HG03175 (cell line): ENCODE data around the gene SBF2.

Experiments
- ATAC-seq: cut with Tn5 transposase; IDR thresholded peaks from one replicate; pipeline ENCODE4 v1.9.1; 2021; ENCODE audit warnings: mild to moderate bottlenecking, moderate library complexity; ENCODE audit not compliant: unreplicated experiment

SBF2 gene

DNA sequence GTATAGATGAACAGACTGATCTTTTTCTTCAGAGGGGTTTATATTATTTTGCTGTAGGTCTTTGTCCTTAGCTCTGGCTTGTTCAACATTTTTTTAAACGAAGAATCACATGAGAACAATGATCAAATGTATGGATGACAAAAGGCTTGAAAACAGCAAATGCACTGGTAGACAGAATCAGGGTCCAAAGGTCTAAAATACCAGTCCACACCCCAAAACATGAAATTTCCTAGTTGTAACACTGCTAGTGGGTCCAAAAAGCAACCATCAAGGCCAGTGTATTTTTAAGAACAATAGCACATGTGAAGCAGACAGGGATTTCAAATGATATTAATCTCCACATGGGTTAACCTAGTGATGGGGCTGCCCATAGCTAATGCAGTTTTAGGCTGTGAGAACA, 468.1 kb downstream of the SBF2 start:
- ATAC-seq = no peak

DNA sequence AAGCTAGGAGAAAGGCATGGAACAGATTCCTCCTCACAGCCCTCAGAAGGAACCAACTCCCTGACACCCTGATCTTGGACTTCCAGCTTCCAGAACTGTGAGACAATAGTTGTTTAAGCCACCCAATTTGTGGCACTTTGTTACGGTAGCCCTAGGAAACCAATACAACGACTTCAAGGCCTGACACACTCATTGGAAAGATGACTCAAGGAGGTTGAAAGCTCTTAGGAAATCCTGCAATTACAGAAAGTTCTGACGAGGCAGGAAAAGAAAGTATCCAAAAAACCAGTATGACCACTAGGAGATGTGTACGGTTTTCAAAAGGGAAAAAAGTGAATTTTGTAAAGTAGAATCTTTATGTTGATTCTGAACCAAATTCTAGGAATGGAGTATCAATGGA, 468.7 kb downstream of the SBF2 start:
- ATAC-seq = no peak

DNA sequence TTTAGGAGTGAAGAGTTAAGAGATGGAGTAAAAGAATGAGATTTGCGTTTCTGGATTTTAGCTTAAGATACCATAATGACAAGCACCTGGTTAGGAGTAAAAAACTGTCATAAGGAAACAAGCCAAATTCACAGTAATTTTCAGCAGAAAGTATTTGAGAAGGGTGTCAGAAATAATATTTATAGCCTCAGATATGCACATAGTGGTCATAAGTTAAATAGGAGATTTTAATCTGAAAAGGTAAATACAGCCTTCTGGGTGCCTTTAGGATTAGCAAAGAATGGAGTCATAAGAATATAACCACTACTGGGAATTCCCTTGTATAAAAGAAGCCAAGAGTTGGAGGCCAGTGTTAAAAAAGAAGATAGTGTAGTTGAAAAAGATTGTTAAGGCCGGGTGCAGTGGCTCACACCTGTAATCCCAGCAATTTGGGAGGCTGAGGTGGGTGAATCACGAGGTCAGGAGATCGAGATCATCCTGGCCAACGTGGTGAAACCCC, 470.1 kb downstream of the SBF2 start:
- no peak for ATAC-seq

DNA sequence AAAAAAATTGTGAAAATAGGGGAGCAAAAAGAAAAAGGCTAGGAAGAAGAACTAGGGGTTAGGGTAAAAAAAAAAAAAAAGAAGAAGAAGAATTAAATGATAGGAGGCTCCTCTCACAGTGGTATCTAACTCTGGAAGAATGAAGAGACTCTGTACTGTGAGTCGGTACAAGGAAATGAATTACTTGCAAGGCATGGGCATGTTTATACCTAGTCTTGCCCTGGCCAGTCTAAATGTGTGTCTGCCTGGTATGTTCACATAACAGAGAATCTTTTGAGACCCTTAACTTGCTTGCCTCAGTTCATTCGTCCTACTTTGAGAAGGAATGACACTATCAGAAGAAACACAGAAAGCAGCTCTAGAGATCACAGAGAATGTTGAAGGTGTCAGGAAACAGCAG, 470.6 kb downstream of the SBF2 start:
- ATAC-seq = no peak

DNA sequence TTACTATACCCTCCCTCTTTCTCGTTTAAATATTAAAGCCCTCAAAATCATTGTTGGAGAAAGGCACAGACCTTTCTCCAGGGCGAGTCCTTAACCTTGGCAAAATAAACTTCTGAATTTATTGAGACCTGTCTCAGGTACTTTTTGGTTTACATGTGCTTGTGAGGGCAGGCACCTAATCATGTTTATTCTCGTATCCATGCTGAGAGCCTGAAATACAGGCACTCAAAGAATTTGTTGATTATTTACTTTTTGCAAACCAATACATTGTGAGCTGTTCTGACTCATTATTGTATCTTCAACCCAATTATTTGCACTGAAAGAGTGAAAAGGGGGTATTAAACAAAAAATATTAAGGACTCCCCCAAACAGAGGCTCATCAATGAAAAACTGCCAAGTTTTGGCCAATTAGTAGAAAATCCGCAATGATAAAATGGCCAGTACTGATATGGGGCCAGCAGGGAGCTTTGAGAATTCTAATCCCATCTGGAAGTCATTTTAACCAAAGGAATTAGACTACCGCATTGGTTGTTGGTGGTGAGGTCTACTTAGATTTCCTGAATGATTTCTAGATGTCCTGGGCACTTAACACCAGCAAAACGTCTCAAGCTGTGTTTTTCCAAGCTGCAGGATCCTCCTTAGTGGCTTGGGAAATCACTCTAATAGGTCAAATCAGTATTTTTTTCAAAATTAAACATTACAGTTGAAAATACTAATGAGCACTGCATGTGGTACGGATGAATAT, 472.8 kb downstream of the SBF2 start:
- no peak for ATAC-seq

DNA sequence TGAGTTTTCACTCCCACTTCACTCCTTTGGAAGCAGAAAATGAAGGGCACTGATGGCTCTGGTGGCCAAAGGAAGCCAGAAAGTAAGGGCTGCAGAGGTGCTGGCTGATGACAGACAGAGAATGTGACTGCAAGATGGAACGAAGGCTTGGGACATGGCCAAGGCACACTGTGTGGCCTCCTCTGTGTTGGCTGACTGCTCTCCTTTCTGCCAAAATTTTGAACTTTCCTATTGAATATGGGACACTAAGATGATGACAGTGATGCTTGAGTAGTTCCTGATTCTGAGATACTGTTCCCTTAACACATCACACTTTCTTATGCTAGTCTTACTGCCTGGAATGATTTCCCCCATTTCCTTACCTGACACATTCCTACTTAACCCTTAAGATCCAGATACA, 473.8 kb downstream of the SBF2 start:
- no peak for ATAC-seq

DNA sequence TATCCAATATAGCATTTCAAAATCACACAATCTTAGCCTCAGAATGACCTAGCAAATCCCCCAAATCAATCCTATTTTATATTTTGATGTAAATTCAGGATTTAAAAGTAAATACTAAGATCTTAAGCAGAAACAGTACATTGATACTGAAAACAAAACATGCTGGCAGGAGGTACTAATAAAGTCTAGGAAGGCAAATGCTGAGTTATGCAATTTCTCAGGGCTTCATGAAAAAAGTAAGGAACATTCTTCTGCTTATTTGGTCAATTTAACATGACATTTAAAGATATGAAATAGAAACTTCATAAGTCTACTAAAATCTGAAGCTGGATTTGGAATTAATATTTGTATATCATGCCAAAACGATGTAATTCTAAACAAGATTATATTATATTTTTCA, 476.8 kb downstream of the SBF2 start:
- no peak for ATAC-seq

DNA sequence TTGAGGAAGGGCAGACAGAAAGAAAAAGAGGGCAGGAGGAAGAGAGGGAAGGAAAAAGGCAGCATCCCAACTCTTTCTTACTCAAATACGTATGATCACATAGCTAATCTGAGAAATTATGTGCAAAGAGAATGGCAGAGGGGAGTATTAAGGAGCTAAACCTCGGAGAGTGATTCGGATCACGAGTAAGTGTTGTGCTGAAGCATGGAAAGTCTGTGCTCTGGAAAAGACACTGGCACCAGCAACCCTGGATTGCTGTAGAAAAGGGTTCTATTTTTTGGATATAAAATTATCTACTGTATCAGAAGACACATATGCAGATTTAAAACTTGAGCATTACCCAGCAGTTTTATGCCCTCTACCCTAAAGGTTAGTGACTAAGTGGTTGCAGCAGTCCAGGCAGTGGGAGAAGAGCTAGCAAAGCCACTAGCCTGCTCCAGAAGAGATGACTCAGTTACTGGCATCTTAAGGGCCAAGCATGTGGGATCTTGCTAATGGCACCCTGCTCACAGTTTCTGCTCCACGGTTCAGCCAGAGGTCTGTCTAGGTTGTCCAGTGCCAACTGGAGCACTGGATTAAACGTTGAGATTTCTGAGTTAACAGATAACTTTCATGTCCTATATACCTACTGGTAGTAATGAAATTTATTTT, 478.4 kb downstream of the SBF2 start:
- no peak for ATAC-seq

DNA sequence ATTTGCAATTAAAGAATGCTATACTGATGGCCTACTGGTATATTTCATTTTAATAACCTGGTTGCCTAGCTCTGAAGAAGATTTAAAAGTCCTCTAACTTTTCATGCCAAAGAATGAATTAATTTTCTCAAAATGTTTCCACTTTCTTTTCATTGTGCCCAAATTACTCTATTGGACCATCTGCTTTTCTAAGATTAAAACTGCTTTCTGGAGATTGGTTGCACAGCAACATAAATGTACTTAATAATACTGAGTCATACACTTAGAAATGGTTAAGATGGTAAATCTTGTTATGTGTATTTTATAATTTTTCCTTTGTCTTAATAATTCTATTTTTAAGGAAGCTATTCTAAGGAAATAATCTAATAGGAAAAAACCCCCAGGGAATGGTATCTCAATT, 479.9 kb downstream of the SBF2 start:
- no peak for ATAC-seq

DNA sequence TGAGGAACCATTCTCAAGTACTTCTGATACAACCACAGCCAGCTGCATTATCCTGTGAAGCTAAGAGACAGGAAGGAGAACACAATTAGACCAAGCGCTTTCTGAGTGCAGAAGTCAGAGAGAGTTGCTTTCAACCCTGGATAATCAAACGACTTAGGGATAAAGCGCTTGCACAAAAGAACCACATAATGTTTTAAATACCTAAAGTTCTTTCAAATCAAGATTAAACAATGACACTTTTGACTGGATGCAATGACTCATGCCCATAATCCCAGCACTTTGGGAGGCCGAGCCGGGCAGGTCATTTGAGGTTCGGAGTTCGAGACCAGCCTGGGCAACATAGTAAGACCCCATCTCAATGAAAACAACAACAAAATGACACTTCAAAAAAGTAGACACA, 485.1 kb downstream of the SBF2 start:
- no peak for ATAC-seq

DNA sequence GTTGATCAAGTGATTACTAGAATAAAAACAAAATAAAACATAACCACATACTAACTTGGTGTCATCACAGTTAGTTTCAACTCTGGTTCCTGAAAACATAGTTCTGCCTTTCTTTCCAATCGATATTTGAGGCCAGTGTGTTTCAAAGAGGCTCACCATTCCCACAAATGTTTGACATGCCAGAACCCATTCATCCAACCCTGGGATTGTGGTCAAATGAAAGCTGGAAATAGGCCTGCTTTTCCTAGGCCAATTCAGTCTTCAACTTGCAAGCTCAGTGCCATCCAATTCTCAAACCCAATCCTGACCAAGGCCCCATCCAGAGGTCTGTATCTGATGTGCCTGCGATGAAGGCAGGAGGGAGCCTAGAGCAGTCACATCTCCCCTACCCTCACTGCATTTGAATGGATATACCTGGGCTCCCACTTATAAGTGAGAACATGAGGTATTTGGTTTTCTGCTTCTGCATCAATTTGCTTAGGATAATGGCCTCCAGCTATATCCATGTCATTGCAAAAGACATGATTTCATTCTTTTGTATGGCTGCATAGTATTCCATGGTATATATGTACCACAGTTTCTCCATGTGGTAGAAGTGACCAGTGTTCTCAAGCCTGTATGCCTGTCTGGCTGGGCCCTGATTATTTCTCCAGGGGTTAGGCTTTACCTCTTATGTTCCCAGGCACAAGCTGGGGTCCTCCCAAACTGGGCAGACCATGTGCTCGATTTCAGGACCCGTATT, 486.9 kb downstream of the SBF2 start:
- ATAC-seq = no peak

DNA sequence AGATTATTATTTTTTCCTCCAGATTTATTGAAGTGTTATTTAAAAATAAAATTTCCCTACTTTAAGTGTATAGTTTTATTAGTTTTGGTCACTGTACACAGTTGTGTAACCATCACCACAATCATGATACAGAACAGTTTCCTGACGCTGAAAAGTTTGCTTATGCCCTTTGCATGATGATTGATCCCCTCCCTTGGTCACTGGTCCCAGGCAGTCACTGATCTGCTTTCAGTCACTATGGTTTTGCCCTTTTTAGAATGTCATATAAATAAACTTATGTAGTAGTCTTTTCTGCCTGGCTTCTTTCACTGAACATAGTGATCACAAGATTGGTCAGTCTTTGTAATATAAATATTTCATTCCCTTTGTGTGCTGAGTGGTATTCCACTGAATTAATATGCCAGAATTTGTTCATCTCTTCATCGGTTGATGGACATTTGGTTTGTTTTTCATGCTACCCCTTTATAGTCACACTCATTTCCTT, 489.6 kb downstream of the SBF2 start:
- no peak for ATAC-seq

DNA sequence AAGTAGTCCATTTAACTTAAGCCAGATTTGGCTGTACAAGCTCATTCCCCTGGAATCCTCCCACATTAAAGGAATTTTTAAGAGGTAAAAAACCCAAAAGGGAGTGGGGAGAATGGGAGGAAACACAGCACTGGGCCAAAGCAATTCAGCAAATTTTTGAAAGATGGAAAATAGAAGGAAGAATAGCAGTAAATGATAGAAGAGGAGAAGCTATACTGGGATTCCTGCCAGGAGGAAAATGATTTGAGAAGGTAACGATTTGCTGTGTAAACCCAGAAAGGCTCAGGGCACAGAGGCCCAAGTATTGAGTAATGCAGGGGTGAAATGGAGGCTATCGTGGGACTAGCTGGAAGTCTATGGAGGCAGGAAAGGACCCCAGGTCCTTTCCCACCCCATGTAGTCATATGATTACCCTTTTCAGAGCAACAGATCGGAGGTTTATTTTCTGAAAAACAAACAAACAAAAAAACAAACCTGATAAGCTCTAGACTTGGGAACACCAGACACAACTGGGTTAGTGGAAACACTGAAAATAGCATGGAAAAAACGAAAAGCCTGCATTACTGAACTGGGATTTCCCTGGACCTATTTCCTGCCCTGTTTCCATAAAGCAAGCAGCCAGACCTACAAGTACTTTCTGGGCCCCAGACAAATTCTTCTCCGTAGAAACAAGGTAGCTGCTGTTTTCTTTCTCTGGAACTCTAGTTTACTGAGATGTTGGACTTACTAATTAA, 490.2 kb downstream of the SBF2 start:
- no peak for ATAC-seq

DNA sequence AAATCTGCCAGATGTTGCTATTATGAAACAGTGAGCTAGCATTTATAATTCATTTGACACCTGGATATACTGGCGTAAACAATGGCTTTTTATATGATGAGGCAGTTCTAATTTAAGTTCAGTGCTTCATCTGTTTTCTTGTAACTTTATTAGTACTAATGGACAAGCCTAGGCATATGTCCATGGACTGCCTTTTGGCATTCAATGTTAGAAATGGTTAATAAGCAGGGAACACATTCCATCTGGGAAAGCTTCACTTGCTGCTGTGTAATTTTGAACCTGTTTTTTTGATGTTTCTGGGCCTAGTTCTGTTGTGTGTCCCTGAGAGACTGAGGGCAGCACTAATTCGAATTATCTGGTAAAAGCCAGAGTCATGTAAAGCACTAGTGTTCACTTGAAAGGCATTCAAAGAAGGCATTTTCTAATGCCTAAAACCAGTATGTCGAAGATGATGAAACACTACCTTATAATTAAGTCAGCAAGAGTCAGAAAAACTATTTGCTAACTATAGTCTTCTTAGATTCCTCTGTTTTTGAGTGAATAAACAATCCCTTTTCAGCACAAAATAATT, 491.6 kb downstream of the SBF2 start:
- ATAC-seq = no peak

DNA sequence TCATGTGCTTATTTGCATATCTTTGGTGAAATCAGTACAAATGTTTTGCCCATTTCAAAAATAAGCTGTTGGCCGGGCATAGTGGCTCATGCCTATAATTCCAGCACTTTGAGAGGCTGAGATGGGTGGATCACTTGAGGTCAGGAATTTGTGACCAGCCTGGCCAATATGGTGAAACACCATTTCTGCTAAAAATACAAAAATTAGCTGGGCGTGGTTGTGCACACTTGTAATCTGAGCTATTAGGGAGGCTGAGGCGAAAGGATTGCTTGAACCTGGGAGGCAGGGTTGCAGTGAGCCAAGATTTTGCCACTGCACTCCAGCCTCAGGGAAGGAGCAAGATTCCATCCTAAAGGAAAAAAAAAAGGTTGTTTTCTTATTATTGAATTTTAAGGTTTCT, 494.1 kb downstream of the SBF2 start:
- no peak for ATAC-seq

DNA sequence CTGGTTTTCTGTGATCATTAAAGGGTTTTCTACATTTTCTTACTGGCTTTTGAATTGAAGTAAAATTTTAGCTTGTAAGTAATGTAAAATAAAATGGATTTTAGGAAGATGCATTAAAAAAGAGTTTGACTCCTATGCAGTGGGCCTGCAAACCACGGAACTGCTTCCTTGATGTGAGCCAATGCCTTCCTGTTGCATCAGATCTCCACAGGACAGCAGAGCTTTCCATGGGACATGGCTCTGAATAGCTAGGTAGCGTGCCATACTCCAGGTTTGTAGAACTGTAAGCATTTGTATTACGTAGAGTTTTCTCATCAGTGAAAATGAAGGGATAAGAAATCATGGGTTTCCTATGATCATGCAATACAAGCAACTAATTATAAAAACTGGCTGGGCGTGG, 496.7 kb downstream of the SBF2 start:
- ATAC-seq = no peak

DNA sequence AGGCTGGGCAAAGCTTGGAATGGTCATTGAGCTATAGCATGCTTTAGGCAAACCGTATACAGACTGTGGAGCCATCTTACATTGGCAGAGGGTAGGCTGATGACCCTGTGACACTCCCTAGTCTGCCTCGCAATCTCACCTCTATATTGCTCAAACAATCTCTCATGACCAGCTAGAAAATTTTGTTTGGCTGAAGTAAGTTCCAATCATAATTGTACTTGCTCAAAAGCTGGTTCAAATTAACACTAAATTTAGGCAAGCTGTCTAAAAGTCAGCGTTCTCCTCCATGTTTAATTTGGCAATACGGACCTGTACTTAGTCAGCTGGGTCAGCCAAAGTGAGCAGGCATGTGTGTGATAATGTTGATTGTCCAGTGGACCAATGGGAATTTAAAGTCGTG, 497.2 kb downstream of the SBF2 start:
- no peak for ATAC-seq

DNA sequence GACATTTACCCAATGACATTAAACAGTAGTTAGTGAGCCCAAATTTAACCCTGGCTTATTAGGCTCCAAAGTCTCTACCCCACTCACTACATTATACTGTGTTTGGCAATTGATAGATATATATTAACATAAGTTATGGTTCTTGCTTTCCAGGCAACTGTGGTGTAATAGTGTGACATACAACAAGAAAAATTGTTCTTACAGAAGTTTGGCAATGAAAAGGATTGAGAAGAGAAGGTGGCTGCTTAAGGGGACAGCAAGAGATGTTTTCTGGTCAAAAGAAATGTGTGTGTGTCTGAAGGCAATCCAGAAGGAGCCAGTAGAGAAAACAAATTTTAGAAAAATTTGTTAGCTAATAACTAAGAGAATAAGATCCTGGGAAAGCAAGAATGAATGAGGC, 497.8 kb downstream of the SBF2 start:
- no peak for ATAC-seq

DNA sequence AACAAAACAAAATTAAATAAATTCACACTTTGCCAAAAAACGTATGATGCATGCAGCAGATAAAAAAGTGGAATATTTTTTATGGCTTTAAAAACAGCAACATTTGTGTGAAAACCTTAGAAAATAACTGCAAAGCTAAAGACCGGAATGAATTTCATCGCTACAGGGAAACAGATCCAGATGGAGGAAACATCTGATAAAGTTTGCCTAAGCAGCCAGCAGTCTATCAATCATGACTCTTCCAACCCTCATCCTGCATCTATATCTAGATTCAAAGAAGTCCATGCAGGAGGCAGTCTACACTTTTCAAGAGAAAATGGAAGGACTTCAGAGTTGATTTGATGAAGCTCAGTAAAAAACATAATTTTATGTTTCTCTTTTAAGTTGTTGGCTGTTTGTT, 503.3 kb downstream of the SBF2 start:
- no peak for ATAC-seq

DNA sequence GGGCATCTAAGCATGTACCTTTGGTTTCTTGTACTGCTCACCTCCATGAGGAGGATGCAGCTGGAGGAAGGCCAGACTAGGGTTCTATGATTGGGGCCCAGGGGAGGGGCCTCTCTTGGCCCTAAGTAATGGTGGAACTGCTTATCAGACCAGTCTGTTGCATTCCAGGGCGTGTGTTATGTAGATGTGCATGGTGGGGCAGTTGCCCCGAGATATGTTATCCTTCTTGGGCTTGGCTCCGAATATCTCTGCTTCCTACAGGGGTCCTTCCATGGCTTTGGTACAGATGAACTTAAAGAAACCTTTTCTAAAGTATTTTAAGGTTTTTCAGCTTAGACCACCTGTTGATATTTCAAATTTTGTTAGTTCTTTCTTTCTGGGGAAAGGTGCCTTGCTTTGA, 504.1 kb downstream of the SBF2 start:
- ATAC-seq = no peak

DNA sequence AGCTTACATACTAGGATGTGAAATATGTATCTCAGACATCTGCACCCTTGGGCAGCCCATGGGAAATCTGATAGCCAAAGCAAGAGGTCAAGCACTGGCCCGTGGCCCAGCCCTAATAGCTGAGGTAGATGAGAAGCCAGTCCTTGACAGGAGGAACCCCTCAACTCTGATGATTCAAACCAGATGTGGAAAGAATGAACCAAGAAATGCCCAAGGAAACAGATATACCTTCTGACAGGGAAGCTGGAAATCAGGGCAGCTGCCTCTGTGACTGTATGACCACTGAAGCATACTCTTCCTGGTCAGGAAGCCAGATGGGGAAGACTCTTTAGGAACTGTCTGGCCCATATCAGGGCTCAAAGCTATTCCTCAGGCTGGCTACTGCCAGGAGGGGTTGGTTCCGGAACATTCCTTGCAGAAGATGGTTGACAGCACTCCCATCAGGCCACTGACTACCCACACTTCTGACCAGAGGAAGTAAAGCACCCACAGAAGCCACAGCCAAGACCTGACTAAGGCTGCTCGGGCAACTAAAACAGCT, 506.0 kb downstream of the SBF2 start:
- no peak for ATAC-seq
